ENCODE results near the gene ZNF568.
A peak's percentile ranks its signal among the peaks of the same experiment; 100 is the strongest.

Gene ZNF568

DNA sequence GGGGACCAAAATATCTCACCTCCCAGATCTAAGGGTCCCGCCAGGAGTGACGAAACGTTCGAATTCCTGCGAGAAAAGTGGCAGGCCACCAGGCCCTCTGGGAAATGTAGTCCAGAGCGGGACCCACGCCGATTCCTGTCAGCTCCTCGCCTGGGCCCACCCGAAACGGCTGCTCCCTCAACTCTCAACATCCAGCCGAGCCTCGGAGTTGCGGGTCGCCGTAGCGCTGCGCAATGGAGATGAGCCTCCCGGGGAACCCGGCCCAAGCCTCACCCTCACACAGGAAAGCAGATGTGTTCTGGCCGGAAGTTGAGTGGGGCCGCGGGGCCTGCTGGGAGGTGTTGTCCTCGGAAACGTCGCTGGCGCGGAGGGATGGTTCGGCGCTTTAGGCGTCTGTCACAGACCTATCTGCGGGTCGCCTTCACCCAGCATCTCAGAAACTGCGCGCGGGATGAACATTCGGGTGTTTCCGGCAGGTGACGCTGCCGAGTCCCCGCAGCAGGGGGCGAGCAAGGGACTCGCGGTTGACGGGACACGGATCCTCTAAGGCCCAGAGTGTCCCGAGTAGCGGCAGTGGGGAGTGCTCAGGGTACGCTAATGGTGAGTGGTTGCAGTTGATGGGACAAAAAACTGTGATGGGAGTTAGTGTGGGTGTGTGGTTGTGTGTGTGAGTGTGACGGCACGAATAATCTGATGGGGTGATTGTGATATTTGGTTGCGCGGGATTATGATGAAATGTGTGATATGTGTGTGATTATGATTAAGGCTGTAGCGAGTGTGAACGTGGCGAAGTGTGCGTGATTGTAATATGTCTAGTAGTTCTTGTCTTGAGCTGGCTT lies at the start of gene ZNF568, which contains the start of gene ZNF829:
Gene ZNF568, plus strand, starts transcription at position 341 of the 839 bp plus-strand sequence. CDS start 6,439 bp downstream, outside the sequence.
Gene ZNF829, minus strand, starts transcription at position 300 of the 839 bp plus-strand sequence. CDS start 1,124 bp downstream, outside the sequence.
- peak; percentile 73 to 82 for DNase-seq

DNA sequence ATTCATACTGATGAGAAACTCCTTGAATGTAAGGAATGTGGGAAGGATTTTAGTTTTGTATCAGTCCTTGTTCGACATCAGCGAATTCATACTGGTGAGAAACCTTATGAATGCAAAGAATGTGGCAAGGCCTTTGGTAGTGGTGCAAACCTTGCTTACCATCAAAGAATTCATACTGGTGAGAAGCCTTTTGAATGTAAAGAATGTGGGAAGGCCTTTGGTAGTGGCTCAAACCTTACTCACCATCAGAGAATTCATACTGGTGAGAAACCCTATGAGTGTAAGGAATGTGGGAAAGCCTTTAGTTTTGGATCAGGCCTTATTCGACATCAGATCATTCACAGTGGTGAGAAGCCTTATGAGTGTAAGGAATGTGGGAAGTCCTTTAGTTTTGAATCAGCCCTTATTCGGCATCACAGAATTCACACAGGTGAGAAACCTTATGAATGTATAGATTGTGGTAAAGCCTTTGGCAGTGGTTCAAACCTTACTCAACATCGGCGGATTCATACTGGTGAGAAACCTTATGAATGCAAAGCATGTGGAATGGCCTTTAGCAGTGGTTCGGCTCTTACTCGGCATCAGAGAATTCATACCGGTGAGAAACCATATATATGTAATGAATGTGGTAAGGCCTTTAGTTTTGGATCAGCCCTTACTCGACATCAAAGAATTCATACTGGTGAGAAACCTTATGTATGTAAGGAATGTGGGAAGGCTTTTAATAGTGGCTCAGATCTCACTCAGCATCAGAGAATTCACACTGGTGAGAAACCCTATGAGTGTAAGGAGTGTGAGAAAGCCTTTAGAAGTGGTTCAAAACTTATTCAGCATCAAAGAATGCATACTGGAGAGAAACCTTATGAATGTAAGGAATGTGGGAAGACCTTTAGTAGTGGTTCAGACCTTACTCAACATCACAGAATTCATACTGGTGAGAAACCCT lies 38.9 kb upstream of the ZNF568 start:
- no peak for DNase-seq

DNA sequence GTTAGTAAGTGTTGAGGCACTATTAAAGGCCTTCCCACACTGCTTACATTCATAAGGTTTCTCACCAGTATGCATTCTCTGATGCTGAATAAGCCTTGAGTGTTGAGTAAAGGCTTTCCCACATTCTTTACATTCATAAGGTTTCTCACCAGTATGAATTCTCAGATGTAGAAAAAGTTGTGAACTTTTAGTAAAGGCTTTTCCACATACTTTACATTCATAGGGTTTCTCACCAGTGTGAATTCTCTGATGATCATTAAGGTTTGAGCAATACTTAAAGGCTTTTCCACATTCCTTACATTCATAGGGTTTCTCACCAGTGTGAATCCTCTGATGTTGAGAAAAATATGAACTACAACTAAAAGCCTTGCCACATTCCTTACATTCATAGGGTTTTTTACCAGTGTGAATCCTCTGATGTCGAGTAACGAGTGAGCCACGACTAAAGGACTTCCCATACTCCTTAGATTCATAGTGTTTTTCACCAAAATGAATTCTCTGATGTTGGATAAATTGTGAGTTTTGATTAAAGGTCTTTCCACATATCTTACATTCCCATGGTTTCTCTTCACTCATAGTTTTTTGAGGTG lies 24.3 kb upstream of the ZNF568 start:
- no peak for DNase-seq

DNA sequence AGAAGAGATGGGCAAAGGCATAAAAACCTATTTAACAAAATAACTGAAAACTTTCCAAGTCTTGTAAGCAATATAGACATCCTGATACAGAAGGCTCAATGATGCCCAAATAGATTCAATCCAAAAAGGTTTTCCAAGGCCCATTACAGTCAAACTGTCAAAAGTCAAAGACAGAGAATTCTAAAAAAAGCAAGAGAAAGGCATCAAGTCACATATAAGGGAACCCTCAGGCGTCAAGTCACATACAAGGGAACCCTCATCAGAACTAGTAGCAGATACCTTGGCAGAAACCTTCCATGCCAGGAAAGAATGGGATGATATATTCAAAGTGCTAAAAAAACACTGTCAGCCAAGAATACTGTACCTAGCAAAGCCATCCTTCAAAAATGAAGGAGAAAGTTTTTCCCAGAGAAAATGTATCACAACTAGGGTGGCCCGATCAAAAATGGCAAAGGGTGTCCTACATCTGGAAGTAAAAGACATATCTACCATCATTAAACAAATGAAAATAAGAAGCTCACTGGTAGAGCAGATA lies 21.2 kb upstream of the ZNF568 start:
- DNase-seq = no peak

DNA sequence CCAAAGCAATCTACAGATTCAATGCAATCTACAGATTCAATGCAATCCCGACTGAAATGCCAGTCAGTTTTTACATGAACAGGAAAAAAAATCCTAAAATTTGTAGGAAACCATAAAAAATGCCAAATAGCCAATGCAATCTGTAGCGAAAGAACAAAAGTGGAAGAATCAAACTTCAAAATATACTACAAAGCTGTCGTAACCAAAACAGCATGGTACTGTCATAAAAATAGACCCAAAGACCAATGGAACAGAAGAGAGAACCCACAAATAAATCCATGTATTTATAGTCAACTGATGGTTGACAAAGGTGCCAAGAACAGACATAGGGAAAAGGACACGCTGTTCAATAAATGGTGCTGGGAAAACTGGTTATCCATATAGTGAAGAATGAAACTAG lies 17.7 kb upstream of the ZNF568 start:
- DNase-seq = no peak

DNA sequence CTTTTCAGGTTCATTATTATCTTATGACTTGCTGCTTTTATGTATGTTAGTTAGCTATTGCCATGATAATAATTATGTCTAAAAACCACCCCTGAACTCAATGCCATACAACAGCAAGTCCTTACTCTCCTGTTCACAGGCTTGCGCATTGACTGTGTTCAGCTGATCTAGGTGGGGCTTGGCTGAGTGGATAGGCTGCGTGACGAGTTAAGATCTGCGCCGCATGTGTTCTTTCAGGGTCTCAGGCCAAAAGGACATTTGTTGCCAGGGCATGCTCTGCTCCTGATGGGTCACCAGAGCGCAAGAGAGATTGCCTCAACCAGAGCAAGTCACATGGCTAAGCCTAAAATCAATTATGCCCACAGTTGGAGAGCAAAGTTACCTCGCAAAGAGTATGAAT lies 859 bp downstream of the ZNF568 start:
- no peak for DNase-seq

DNA sequence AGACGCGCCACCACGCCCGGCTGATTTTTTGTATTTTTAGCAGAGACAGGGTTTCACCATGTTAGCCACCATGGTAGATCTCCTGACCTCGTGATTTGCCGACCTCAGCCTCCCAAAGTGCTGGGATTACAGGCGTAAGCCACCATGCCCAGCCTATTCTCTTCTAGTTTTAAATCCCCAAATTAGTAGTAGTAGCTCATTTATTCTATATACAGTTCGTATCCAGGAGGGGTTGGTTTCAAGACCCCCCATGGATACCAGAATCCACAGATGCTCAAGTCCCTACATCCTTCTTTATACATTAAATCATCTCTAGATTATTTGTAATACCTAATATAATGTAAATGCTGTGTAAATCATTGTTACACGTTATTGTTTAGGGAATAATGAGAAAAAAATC lies 2.0 kb downstream of the ZNF568 start:
- no peak for DNase-seq

DNA sequence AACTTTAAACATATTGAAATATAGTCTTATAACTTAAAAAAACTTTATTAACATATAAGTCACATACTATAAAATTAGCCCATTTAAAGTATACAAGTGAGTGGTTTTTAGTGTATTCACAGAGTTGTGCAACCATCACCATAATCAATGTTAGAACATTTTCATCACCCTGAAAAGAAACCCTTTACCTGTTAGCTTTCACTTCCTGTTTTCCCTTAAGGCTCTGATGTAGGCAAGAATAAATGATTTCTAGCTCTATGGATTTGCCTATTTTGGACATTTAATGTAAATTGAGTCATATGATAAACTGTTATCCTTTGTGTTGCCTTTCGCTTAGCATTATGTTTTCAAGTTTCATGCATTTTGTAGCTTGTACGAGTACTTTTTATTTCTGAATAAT lies 15.6 kb downstream of the ZNF568 start:
- no peak for DNase-seq

DNA sequence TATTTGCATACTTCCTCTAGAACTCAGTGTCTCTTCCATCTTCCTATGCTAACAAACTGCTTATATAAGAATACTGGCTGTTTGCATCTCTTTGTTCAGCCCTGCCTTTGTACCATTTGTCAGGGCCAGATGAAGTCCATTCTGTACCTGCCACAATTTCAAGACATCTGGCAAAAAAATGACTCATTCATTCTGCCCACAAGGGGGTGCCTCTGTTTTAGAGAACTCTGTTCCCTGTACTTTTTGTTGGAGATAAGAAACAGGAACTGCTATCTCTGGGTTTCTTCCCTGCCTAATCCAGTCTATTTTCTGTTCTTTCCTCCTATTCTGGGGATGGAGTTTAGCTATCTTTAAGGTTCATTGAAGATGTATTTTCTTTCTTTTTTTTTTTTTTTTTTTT lies 23.0 kb downstream of the ZNF568 start:
- DNase-seq = peak in 1 of 2 experiments; percentile 8

DNA sequence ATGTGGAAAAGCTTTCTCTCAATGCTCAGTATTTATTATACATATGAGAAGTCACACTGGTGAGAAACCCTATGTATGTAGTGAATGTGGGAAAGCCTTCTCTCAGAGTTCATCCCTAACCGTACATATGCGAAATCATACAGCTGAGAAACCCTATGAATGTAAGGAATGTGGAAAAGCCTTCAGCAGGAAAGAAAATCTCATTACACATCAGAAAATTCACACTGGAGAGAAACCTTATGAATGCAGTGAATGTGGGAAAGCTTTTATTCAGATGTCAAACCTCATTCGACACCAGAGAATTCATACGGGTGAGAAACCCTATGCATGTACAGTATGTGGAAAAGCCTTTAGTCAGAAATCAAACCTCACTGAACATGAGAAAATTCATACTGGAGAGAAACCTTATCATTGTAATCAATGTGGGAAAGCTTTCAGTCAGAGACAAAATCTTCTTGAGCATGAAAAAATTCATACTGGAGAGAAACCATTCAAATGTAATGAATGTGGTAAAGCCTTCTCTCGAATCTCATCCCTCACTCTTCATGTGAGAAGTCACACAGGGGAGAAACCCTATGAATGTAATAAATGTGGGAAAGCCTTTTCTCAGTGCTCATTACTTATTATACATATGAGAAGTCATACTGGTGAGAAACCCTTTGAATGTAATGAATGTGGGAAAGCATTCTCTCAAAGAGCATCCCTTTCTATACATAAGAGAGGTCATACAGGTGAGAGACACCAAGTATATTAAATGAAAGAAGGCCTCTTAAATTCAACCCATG lies 34.4 kb downstream of the ZNF568 start:
- no peak for DNase-seq

DNA sequence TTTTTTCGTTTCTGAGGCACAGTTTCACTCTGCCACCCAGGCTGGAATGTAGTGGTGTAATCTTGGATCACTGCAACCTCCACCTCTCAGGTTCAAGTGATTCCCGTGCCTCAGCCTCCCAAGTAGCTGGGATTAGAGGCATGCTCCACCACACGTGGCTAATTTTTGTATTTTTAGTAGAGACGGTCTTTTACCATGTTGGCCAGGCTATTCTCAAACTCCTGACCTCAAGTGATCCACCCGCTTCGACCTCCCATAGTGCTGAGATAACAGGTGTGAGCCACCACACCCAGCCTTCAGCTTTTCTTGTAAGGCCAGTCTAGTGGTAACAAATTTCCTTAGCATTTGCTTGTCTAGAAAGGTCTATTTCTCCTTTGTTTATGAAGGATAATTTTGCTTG lies 46.2 kb downstream of the ZNF568 start:
- DNase-seq = no peak

DNA sequence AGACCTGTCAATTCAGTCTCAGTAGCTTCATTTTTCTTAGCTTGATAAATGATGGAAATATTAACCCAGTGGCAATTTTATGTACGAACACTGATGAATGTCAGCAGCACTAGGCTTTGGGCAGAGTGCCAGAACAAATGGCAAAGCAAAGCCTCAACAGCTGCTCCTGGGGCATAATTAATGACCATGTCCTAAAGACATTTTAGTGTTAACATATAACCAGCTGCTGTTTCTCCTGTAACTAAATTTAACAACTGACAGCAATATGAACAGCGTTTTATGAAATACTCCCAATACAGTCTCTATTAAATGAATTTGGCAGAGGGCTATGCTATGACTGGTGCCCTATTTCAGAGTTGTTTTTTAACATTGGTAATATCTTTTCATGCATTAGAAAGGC lies 47.1 kb downstream of the ZNF568 start:
- DNase-seq = peak in 1 of 2 experiments; percentile 33

DNA sequence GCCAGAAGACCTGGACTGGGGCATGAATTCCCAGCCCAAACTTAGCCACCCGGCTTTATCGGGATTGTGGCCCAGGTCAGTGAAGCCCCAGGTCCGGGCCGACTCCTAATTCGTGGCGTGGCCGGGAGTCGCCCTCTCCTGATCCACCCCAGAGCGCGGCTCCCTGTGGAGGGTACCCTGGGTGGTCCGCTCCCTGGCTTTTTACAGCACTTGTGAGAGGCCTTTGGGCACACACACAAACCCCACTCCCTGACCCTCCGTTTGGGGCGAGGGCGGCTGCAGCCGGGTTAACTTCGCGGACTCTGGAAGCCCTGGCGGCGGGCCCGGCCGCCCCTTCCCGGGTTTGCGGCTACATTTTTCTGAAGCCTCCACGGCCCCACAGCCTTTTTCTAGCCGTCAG lies 56.4 kb downstream of the ZNF568 start:
- DNase-seq = no peak

DNA sequence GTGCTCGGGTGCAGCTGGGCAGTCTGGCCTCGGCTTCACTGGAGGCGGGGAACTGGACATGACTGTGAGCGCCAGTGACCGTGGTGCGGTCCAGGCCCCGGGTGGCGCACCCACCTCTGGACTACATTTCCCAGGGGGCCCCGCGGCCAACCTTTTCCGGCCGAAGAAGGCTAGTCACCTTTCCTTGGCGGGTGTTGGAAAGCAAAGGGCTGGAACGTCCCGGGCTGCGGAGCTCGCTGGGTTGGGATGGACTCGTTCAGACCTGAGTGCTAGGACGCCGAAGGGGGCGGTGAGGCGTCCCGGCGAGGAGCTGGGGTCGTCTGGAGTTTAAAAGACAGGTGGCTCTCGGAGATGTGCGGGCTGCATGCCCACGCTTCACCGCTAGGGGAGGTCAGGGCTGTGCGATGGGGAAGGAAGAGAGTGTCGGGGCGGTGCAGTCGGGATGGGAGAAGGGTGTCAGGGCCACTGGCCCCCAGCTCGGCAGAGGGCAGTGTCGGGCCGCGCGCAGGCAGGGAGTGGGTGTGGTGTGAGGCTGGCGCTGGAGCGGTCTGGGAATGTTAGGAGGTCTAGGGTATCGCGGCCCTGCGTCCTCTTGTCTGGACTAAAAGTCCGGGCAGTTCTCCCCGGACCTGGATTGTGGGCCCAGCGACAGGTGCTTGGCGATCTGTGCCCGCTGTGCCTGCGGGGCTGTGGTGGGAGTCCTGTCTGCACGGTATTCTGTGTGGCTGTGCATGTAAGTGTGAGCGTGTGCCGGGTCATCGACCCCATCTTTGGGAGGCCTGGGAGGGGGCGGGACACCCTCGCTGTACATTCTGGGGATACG lies 57.1 kb downstream of the ZNF568 start:
- DNase-seq = peak; percentile 79 to 86

DNA sequence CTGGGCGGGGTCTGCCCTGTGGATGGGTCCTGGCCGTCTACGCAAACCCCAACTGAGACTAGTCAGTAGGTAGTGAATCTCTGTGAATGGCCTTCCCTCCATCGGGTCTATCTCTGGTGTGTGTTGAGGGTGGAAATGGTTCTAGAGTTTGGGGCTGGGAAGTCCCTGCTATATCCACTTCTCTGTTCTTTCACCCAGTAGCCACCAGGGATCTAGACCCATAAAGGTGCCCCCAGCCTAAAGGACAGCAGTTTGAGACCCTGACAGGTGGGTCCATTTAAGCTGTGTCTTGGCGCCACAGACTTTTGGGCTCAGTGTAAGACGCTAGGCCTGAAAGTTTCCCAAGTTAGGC lies 57.7 kb downstream of the ZNF568 start:
- no peak for DNase-seq

DNA sequence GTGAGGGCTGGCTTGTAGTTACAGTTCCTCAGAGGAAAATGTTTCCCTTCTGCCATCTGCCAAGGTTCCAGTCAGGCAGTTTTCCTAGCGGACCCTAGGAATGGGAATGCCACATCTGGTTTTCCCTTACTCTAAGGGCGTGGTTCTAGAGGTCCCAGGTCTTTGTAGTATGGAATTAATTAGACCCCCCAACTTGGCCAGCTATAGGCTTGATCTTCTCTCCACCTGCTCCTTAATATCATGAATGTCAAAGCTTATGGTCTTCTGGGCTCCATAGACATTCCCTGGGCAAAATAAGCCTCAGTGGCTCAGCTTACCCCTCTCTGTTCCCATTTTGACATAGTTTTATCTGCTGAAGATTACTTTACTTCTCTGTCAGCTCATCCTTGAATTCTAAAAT lies 70.0 kb downstream of the ZNF568 start:
- DNase-seq = no peak

DNA sequence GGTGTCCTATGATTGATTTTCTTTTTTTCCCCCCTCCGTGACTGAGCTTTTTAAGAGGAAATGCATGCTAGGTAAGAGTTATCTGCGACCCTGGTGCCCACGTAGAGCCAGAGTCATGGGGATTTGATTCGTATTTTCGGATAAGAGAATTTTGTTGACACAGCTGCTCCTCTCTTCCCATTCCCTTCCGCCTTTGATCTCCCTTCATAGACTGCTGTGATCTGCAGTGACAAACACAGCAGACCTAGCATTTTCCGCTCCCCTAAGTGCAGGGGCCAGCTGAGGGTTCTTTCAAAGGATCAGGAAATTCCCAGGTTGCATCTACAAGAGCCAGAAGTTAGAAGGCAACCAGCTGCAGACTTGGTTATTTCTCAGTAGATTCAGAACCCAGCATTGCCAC lies 70.5 kb downstream of the ZNF568 start:
- DNase-seq = no peak

DNA sequence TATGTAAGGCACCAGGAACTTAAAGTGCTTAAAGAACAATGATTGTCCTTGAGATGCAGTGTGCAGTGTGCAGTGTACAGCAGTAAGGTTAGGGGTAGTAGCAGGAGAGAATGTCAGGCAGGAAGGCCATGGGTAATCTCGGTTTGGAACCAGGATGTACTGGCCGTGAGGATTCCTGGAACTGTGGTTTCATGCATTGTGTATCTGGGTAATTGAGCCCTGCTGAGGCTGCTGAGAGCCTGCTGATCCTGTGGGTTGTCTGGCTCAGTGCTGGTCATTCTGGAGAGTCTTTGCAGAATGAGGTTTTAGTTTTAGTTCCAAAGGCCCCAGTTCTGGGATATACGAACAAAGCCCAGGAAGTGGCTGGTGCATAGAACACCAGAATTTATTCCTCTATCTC lies 71.0 kb downstream of the ZNF568 start:
- DNase-seq = no peak

DNA sequence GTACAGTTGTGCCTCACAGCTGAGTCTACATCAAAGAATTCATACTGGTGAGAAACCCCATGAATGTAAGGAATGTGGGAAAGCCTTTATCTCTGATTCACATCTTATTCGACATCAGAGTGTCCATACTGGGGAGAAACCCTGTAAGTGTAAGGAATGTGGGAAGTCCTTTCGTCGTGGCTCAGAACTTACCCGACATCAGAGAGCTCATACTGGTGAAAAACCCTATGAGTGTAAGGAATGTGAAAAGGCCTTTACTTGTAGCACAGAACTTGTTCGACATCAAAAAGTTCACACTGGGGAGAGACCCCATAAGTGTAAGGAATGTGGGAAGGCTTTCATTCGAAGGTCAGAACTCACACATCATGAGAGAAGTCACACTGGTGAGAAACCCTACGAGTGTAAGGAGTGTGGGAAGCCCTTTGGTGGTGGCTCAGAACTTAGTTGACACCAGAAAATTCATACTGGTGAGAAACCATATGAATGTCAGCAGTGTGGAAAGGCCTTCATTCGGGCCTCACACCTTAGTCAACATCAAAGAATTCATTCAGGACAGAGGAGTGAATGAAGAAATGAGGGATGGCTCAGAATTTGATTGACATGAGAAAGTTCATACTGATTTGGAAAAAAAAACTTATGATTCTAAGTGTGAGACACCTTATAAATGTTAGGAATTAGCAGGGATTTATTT lies 81.2 kb downstream of the ZNF568 start:
- no peak for DNase-seq

DNA sequence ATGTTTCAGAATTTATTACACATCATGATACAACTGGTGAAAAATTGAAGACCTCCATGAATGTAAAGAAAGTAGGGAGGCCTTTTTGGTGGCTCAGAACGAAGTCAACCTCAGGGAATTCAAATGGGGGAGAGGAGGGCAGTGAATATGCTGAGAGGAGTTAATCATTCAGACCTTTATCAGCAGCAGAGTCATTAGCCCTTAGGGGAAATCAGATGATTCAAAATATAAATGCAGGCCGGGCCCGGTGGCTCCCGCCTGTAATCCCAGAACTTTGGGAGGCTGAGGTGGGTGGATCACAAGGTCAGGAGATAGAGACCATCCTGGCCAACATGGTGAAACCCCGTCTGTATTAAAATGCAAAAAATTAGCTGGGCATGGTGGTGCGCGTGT lies 81.7 kb downstream of the ZNF568 start:
- DNase-seq = no peak

DNA sequence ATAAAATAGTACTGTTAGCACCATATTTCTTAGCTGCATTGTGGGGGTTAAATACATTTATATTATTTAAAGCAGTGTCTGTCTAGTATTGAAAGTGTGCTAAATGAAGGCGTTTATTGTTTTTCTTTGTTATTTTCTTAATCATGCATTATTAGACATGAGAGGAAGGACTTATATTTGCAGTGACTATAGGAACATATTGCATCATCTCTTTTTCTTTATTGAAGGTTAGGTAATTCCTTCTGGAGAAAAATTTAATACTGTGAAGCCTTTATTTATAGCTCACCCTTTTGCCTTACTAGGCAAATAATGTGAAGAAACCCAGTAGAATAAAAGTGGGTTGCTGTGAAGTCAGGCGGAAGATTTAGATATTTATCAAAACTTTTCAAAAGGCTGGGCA lies 83.2 kb downstream of the ZNF568 start:
- no peak for DNase-seq

Data from NCI-H1930 (cell line).